Left hindlimb (tissue), 1 donor: ENCODE results near the gene AGBL1.
A peak's percentile ranks its signal among the peaks of the same experiment; 100 is the strongest.

ENCODE experiments used
- DNase-seq: peaks from one replicate; pipeline ENCODE4 v3.0.0-alpha.2; 2018

AGBL1 gene

GRCh38 chr15:86165265-86166211 lies 85.9 kb downstream of the AGBL1 start:
- DNase-seq: no peak

DNA sequence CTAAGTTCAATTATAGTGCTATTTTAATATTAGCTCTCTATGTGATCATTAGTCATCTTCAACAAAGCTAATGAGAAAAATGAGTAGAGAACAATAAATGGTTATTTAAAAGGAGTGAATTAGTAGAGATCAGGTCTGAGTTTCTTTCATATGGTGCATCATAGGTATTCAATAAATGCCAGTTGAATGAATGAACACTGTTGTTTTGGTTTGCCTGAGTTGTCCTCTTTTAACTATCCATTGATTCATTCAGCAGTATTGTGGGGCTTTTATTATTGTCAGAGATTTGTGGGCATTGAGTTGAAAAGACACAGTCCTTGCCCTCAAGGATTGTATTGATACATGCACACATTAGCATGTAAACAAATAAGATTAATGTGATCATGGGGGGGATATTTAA lies 88.2 kb downstream of the AGBL1 start:
- DNase-seq: no peak

GRCh38 chr15:86178845-86179244 lies 99.2 kb downstream of the AGBL1 start:
- no peak for DNase-seq

DNA sequence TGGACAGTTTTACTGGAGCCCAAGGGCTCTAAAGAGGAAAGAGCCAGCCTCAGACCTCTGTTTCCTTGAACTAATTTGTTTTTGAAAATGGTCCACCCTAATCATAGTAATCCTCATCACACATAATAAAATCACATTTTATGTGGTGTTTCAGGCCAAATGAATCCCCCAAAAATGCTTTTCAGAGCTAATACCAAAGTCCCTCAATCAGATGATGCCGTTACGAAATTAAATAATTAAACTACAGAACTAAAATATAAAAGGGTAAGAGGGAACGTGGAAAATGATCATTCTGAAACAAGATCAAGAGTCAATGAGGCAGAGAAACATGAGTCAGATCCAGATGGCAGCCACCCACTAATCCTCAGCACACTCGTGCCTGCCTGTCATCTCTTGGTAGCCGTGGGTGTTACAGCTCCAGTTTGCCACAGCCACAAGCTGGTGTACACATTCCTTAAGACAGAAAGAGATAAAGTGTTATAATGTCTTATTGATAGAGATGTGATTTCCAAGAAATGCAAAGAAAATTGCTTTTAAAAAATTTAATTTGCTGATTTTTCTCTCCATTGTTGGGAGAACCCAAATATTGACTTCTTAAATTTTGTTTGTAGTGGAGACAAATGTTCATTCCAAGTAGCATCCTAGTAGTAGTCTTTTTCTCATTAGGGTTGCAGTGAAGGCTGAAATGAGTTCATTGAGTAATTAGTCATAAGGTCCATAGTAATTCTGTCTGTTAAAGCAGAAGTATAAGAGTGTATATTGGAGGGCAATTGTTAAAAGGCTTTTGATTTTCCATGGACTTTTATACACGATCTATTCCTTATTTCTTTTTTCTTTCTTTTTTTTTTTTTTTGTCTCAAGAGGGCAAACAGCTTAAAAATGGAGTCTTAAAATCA lies 104.2 kb downstream of the AGBL1 start:
- DNase-seq: peak; percentile 40

DNA sequence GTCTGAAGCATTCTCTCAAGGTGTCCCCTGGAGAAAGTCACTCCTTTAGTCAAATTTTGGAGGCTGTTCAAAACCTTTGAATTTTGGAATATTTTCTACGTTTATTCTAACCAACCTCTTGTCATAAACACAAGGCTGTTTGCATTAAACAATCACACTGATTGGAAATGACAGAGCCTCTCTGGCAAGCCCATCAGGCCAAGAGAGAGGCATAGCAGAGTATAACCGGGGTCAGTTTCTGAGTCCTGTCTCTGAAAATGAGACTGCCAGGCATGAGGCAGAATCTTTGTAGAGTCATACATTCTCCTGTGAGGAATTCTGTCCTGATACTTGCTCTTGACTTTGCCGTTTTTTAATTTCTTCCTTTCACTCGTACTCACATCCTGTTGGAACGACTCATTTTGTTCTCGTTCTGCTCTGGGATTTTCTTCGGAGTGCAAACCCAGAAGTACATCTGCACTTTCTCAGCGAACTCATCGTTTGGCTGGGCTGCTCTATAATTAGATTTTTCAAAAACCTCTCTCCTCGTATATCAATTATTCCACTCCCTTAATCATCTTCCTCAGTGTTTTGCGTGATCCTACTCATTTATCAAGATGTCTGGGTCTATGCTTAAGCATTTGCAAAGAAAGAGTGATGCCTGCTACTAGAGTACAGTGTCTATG lies 114.2 kb downstream of the AGBL1 start:
- no peak for DNase-seq

DNA sequence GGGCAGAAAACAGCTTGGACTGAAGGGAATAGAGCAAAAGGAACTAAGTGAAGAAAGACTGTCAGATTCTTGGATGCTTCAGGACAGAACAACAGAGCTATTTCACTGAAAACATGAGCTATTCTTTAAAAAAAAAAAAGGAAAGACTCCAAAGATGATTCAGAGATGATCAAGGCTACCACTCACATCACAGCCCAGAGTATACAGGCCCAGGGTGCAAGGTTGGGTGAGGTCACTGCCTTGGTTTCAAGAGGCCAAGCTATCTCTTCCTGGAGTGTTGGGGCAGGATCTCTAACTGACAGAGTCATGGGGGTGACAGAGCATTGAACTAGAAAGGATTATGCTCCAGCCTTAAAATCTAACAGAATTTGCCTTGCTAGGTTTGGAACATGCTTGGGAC lies 118.1 kb downstream of the AGBL1 start:
- no peak for DNase-seq

GRCh38 chr15:86199467-86200145 lies 119.9 kb downstream of the AGBL1 start:
- no peak for DNase-seq

DNA sequence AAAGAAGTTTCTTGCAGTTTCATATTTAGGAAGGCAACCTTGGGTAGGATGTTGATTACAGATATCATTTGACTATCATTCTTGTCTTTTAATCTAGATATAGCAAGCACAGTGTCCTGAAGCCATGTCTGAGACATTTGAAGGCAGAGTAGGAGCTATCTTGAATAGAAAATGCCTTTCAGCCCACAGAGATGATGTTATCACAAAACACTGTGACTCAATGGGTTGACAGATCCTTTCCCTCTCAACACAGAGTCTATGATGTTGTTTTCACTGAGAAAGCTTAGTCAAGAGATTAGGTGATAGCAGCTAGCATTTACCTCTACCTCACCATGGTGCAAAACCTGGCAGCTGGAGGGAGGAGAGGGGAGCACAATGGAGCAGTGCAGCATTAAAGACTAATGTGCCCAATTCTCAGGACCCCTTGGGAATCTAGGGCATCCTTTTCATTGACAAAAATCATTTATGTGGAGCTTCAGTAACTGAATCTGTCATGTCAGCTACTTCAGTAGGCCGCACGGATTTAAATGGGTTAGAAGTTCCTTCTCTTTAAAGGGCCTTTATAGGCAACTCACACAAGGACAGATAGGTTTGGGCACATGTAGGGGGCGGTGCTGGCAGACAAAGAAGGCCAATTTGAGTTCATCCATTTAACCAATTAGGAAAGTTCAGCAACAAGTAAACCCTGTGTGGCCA lies 121.8 kb downstream of the AGBL1 start:
- no peak for DNase-seq

GRCh38 chr15:86203462-86203861 lies 123.8 kb downstream of the AGBL1 start:
- DNase-seq: no peak

DNA sequence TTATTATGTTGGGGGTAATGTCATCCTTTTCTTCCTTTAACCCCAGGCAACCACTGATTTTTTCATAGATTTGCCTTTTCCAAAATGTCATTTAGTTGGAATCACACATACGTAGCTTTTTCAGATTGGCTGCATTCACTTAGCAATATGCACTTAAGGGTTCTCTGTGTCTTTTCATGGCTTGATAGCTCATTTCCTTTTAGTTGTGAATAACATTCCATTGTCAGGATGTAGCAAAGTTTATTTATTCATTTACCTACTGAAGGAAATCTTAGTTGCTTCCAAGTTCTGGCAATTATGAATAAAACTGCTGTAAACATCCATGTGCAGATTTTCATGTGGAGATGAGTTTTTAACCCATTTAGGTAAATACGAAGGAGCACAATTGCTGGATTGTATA lies 125.4 kb downstream of the AGBL1 start:
- DNase-seq: no peak

DNA sequence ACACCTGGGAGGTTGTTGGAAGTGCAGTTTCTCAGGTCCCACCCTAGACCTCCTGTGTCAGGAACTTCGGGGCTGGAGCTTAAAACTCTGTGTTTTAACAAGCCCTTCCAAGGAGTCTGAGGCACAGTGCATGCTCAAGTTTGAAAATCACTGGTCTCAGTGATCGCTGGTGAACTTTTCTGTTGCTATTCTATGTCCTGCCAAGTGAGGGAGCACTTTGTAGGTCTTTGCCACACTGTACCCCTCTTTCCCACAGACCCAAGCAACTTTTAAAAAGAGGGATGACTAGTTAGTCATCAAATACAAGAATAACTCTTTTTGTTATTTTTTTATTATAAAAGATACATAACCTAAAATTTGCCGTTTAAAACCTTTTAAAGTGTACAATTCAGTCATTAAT lies 133.7 kb downstream of the AGBL1 start:
- DNase-seq: no peak

- DNase-seq: no peak
These were observed 134.2 kb downstream of the AGBL1 start for GRCh38 chr15:86213888-86214287.

- no peak for DNase-seq
These were observed 141.4 kb downstream of the AGBL1 start for GRCh38 chr15:86221119-86221518.

- no peak for DNase-seq
These were observed 149.6 kb downstream of the AGBL1 start for GRCh38 chr15:86229306-86229705.

GRCh38 chr15:86229936-86230335 lies 150.3 kb downstream of the AGBL1 start:
- DNase-seq: no peak

DNA sequence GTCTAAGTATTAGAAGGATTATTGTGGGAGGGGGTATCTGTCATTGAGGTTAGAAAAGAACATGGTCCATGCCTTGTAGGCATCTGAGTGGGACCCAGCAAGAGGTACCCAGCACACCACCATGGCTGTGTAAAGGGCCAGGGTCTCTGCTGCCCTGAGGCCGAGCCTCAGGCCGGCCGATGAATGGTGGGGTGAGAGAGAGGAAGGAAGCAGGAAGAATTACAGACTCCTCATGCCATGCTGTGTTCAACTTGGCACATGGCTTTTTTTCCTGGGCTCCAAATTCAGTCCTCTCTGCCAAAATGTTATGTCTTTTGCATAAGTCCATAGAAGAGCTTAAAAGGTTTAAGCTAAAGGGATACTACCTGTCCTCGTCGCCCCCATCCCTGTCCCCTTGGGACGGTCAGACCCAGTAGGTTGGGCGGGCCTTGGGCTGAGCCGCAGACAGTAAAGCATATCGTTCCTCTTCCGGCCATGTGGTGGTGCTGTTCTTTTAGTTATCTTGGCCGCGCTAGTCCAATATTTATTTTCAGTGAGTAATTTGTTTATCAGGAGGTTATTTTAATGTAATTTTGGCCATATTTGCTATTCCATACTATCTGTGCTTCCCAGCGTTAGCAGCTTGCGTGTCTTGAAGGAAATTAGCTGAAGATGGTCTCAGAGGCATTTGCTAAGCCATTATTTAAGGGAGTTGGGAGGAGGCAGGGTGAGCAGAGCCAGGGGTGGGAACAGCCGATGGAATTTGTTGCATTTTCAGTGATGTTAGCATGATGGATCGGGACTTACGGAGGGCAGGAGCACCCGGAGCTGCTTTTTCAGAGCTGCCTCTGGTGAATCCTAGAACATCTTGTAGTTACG lies 152.4 kb downstream of the AGBL1 start:
- DNase-seq: peak; percentile 30

- no peak for DNase-seq
These were observed 156.0 kb downstream of the AGBL1 start for GRCh38 chr15:86235667-86236066.

- no peak for DNase-seq
These were observed 156.9 kb downstream of the AGBL1 start for GRCh38 chr15:86236356-86237110.

- DNase-seq: no peak
These were observed 157.4 kb downstream of the AGBL1 start for GRCh38 chr15:86237111-86237500.
